AG10803 (cell line): Measurements from ENCODE around the gene DEF6.

Experiments
- DNase-seq: peaks from one replicate; pipeline ENCODE4 v3.0.0; 2010; ENCODE audit warnings: low read depth
- H3K4me3 ChIP-seq: 2 replicates; pipeline ENCODE4 v1.5.1; 2011; ENCODE audit warnings: mild to moderate bottlenecking, low read length, control low read depth
- CTCF ChIP-seq: conservative IDR thresholded peaks from 2 replicates; pipeline ENCODE4 v1.5.1; 2011; ENCODE audit warnings: mild to moderate bottlenecking, low read length, control low read depth, inconsistent platforms

The DEF6 gene

GRCh38 chr6:35282472-35282871 is 15.1 kb upstream of the DEF6 start:
- no peak for TF ChIP-seq CTCF
- DNase-seq: no peak
- H3K4me3 ChIP-seq: no peak overlapping the region

GRCh38 chr6:35283361-35283760 is 14.3 kb upstream of the DEF6 start:
- H3K4me3 ChIP-seq: no peak overlapping the region
- TF ChIP-seq CTCF: no peak
- no peak for DNase-seq

- no peak for TF ChIP-seq CTCF
- H3K4me3 ChIP-seq: no peak overlapping the region
- DNase-seq: peak; percentile 41
Measured at GRCh38 chr6:35287671-35288396, 9.8 kb upstream of the DEF6 start.

- TF ChIP-seq CTCF: no peak
- DNase-seq: no peak
- H3K4me3 ChIP-seq: no peak overlapping the region
Measured at GRCh38 chr6:35288834-35289233, 8.8 kb upstream of the DEF6 start.

GRCh38 chr6:35291491-35291890 is 6.1 kb upstream of the DEF6 start:
- no peak for TF ChIP-seq CTCF
- H3K4me3 ChIP-seq: no peak overlapping the region
- no peak for DNase-seq

DNA sequence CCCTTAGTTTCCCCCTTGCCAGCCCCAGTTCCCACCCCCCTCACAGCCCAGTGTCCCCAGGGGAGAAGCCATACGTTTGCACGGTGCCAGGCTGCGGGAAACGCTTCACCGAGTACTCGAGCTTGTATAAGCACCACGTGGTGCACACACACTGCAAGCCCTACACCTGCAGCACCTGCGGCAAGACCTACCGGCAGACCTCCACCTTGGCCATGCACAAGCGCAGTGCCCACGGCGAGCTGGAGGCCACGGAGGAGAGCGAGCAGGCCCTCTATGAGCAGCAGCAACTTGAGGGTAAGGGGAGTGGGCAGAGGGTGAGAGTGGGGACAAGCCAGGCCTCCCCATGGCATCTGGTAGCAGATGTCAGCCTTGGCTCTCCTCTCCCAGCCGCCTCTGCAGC is 5.1 kb upstream of the DEF6 start:
- no peak for DNase-seq
- no peak for TF ChIP-seq CTCF
- no peak overlapping the region for H3K4me3 ChIP-seq

GRCh38 chr6:35293681-35294080 is 3.9 kb upstream of the DEF6 start:
- TF ChIP-seq CTCF: no peak

More at GRCh38 chr6:35293681-35294080, 3.9 kb upstream of the DEF6 start:
- no peak for DNase-seq
- H3K4me3 ChIP-seq: no peak overlapping the region
